NB4 (cell line): ENCODE data around the gene NPLOC4.
A peak's percentile ranks its signal among the peaks of the same experiment; 100 is the strongest.

Experiments
- DNase-seq: peaks from one replicate; pipeline ENCODE4 v3.0.0; 2010; ENCODE audit warnings: low read depth
- H3K4me3 ChIP-seq: one replicate; pipeline ENCODE4 v1.5.1; 2011; ENCODE audit warnings: mild to moderate bottlenecking, low read depth, low read length, moderate library complexity
- CTCF ChIP-seq: IDR thresholded peaks from one replicate; pipeline ENCODE4 v1.5.1; 2012; ENCODE audit warnings: low read depth, low read length
- MAX ChIP-seq: IDR thresholded peaks from 2 replicates; pipeline ENCODE4 v1.6.1; 2011; ENCODE audit warnings: low read depth, low read length
- MYC ChIP-seq: IDR thresholded peaks from 2 replicates; pipeline ENCODE4 v1.6.1; 2011; ENCODE audit warnings: low read depth, low read length
- POLR2A ChIP-seq: IDR thresholded peaks from 2 replicates; pipeline ENCODE4 v1.6.1; 2011; ENCODE audit warnings: mild to moderate bottlenecking; ENCODE audit not compliant: insufficient read length; ENCODE audit errors: extremely low read depth

NPLOC4 gene

GRCh38 chr17:81509972-81510784 lies 126.7 kb downstream of the NPLOC4 start:
- TF ChIP-seq MAX = no peak
- no peak for DNase-seq
- peak overlapping the region; percentile 69 for H3K4me3 ChIP-seq

GRCh38 chr17:81509207-81509971 lies 127.5 kb downstream of the NPLOC4 start:
- no peak for TF ChIP-seq CTCF
- TF ChIP-seq POLR2A = peak; percentile 12
- peak overlapping the region; percentile 69 for H3K4me3 ChIP-seq
- peak; percentile 69 for DNase-seq

GRCh38 chr17:81508639-81509206 lies 128.2 kb downstream of the NPLOC4 start:
- TF ChIP-seq MYC (no peak), MAX (no peak), CTCF (no peak), POLR2A (no peak)
- no peak overlapping the region for H3K4me3 ChIP-seq
- no peak for DNase-seq
